KBM-7 (cell line): Measurements from ENCODE around the gene TPK1.

ENCODE experiments used
- DNase-seq: peaks from one replicate; pipeline ENCODE4 v3.0.0-alpha.2; 2015
- in situ Hi-C: fragments of 300-500 bp; cut with MboI; formaldehyde crosslinking; loops from 2 replicates; pipeline ENCODE4 v1.14.3; 2020; ENCODE audit warnings: low sequenced_read_pairs, low pct_unique_long_range_greater_than_20kb, mixed read lengths

Gene TPK1

DNA sequence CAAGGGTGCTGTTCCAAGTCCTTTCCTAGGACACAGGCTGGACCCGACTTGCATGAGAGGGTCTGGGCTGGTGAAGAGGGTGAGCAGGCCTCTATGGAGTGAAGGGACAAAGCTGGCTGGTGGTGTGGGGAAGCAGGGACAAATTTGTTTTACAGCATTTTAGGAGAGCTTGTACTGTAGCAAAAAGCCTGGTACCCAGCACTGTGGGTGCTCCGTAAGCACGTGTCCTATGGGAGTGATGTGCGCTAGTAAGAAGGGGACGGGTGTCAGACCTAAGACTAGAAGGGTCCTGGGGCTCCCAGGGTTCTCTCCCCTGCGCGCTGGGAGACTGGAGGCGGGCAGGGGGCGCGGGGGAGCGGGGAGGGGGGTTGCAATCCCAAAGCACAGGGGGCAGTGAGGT lies 432.8 kb downstream of the TPK1 start:
- no peak for DNase-seq
- in situ Hi-C loops, result no loop called here
